IMR-90 (cell line): Measurements from ENCODE around the gene PTGR3. TPM values are rescaled to one million over a fixed set of nuclear protein-coding genes. Genes with fewer than 3 reads are reported as not detected.

Experiments used
- ATAC-seq: fragments of 200-7000 bp; cut with Tn5 transposase; 2 replicates; pipeline ENCODE4 v1.9.1; 2020; ENCODE audit warnings: low read depth, mild to moderate bottlenecking, moderate library complexity
- BruUV-seq: library from RNA; stranded (reverse); fragments of 400-500 nt; replicated peaks from 2 replicates; lab custom pipeline; 2021; lab: Mats Ljungman, UMichigan
- CTCF ChIA-PET: fragments of 300-600 bp; formaldehyde crosslinking; extraction: SDS; loops from one replicate; lab custom pipeline; 2021; ENCODE audit warnings: antibody characterized with exemption; lab: Yijun Ruan, JAX
- POLR2A ChIA-PET: fragments of 300-600 bp; sonication (Branson Sonifier 250); formaldehyde crosslinking; loops from one replicate; lab custom pipeline; 2022; ENCODE audit warnings: antibody characterized with exemption; ENCODE audit not compliant: unreplicated experiment; lab: Charles Lee
- DNase-seq: peaks from one replicate; pipeline ENCODE4 v3.0.0; 2013
- H2AFZ ChIP-seq: replicated peaks from 2 replicates; pipeline ENCODE3; 2013; ENCODE audit warnings: low read length, mild to moderate bottlenecking; ENCODE audit not compliant: poor library complexity
- H2AK5ac ChIP-seq: 2 replicates; pipeline ENCODE4 v1.6.1; 2013; ENCODE audit warnings: low read depth, low read length, inconsistent platforms
- H2AK9ac ChIP-seq: replicated peaks from 2 replicates; pipeline ENCODE3; 2013; ENCODE audit warnings: mild to moderate bottlenecking, low read depth, low read length, moderate library complexity; ENCODE audit not compliant: poor library complexity
- H2BK120ac ChIP-seq: 2 replicates; pipeline ENCODE4 v1.6.1; 2013; ENCODE audit warnings: low read depth, low read length, inconsistent platforms
- H2BK15ac ChIP-seq: 3 replicates; pipeline ENCODE4 v1.6.1; 2013; ENCODE audit warnings: low read depth, low read length, inconsistent platforms
- H2BK20ac ChIP-seq: 2 replicates; pipeline ENCODE4 v1.6.1; 2013; ENCODE audit warnings: low read depth, mild to moderate bottlenecking, inconsistent platforms, low read length, moderate library complexity
- H2BK5ac ChIP-seq: 2 replicates; pipeline ENCODE4 v1.6.1; 2013; ENCODE audit warnings: mild to moderate bottlenecking, low read depth, low read length, inconsistent platforms; ENCODE audit not compliant: poor library complexity, severe bottlenecking
- H3K14ac ChIP-seq: replicated peaks from 2 replicates; pipeline ENCODE4 v1.6.1; 2013; ENCODE audit warnings: low read depth, low read length, inconsistent platforms
- H3K18ac ChIP-seq: 2 replicates; pipeline ENCODE4 v1.6.1; 2013; ENCODE audit warnings: low read depth, low read length, control low read depth
- H3K23ac ChIP-seq: 2 replicates; pipeline ENCODE4 v1.6.1; 2013; ENCODE audit warnings: low read depth, low read length, inconsistent platforms
- H3K27ac ChIP-seq: 2 replicates; pipeline ENCODE4 v1.5.1; 2013; ENCODE audit warnings: mild to moderate bottlenecking, control low read depth, low read length; ENCODE audit not compliant: insufficient read depth
- H3K27me3 ChIP-seq: 2 replicates; pipeline ENCODE4 v1.6.1; 2013; ENCODE audit warnings: low read length; ENCODE audit not compliant: control insufficient read depth, insufficient read depth
- H3K36me3 ChIP-seq: 2 replicates; pipeline ENCODE4 v1.6.1; 2013; ENCODE audit warnings: low read length, mixed read lengths; ENCODE audit not compliant: control insufficient read depth, insufficient read depth
- H3K4ac ChIP-seq: 2 replicates; pipeline ENCODE4 v1.6.1; 2013; ENCODE audit warnings: low read depth, low read length, inconsistent platforms
- H3K4me1 ChIP-seq: 2 replicates; pipeline ENCODE4 v1.6.1; 2013; ENCODE audit warnings: low read length, mixed read lengths; ENCODE audit not compliant: control insufficient read depth, insufficient read depth
- H3K4me2 ChIP-seq: 2 replicates; pipeline ENCODE4 v1.6.1; 2013; ENCODE audit warnings: low read depth, mild to moderate bottlenecking, control low read depth, low read length, moderate library complexity
- H3K4me3 ChIP-seq: 2 replicates; pipeline ENCODE4 v1.5.1; 2013; ENCODE audit warnings: low read depth, mild to moderate bottlenecking, control low read depth, low read length, moderate library complexity; ENCODE audit not compliant: insufficient read depth
- H3K56ac ChIP-seq: 2 replicates; pipeline ENCODE4 v1.6.1; 2013; ENCODE audit warnings: low read length, inconsistent platforms; ENCODE audit not compliant: insufficient read depth; ENCODE audit errors: extremely low read depth
- H3K79me1 ChIP-seq, 2 experiments: 2 replicates each; pipeline ENCODE4 v1.6.1; 2013; ENCODE audit warnings: low read length in 2 of 2, inconsistent platforms in 1 of 2, low read depth in 1 of 2
- H3K9ac ChIP-seq: 2 replicates; pipeline ENCODE4 v1.6.1; 2013; ENCODE audit warnings: low read depth, low read length, control low read depth
- H3K9me1 ChIP-seq: 2 replicates; pipeline ENCODE4 v1.6.1; 2013; ENCODE audit warnings: low read length, inconsistent platforms; ENCODE audit not compliant: insufficient read depth
- H3K9me3 ChIP-seq: 2 replicates; pipeline ENCODE4 v1.6.1; 2013; ENCODE audit warnings: low read length; ENCODE audit not compliant: control insufficient read depth, insufficient read depth
- H4K20me1 ChIP-seq: 2 replicates; pipeline ENCODE4 v1.6.1; 2013; ENCODE audit warnings: low read length, inconsistent platforms; ENCODE audit not compliant: insufficient read depth
- H4K5ac ChIP-seq: 2 replicates; pipeline ENCODE4 v1.6.1; 2013; ENCODE audit warnings: mild to moderate bottlenecking, low read depth, low read length, control low read depth
- H4K8ac ChIP-seq, 2 experiments: 2 replicates each; pipeline ENCODE4 v1.6.1; 2013; ENCODE audit warnings: low read depth in 2 of 2, low read length in 2 of 2, control low read depth in 1 of 2, inconsistent platforms in 1 of 2
- H4K91ac ChIP-seq: 2 replicates; pipeline ENCODE4 v1.6.1; 2013; ENCODE audit warnings: low read depth, low read length, inconsistent platforms; ENCODE audit not compliant: insufficient read depth
- BHLHE40 ChIP-seq: fragments of 150-350 bp; IDR thresholded peaks from 2 replicates; pipeline ENCODE4 v1.6.1; 2016; ENCODE audit warnings: mild to moderate bottlenecking, low read depth, low read length
- CEBPB ChIP-seq: IDR thresholded peaks from 2 replicates; pipeline ENCODE4 v1.6.1; 2012; ENCODE audit warnings: low read depth, low read length, improper control_type of control experiment
- CHD1 ChIP-seq: IDR thresholded peaks from 2 replicates; pipeline ENCODE4 v1.6.1; 2012; ENCODE audit warnings: low read depth, low read length, improper control_type of control experiment
- CTCF ChIP-seq: conservative IDR thresholded peaks from 2 replicates; pipeline ENCODE4 v1.5.1; 2012; ENCODE audit warnings: mild to moderate bottlenecking, low read depth, low read length, improper control_type of control experiment
- MAFK ChIP-seq: IDR thresholded peaks from 2 replicates; pipeline ENCODE4 v1.6.1; 2012; ENCODE audit warnings: low read depth, low read length, improper control_type of control experiment
- RFX5 ChIP-seq: IDR thresholded peaks from 2 replicates; pipeline ENCODE4 v1.8.0; 2012; ENCODE audit warnings: low read depth, mild to moderate bottlenecking, low read length, moderate library complexity
- SMC3 ChIP-seq: fragments of 150-350 bp; IDR thresholded peaks from 2 replicates; pipeline ENCODE4 v1.6.1; 2016; ENCODE audit warnings: low read depth, mild to moderate bottlenecking, antibody characterized with exemption, low read length, moderate library complexity
- WGBS, 2 experiments: methylation state at CpG; one replicate each; pipeline versions ENCODE4 v1.1.5 to v1.1.7; 2013; ENCODE audit warnings: missing lambda C conversion rate in 2 of 2; ENCODE audit not compliant: insufficient read length in 1 of 2; ENCODE audit errors: extremely low coverage in 2 of 2; 5-methylcytosine and 5-hydroxymethylcytosine counted together
- dilution Hi-C: fragments of 300-500 bp; cut with HindIII; formaldehyde crosslinking; loops from one replicate; pipeline ENCODE4 v1.14.3; 2018; ENCODE audit warnings: low sequenced_read_pairs; ENCODE audit not compliant: unreplicated experiment
- in situ Hi-C: fragments of 300-500 bp; cut with MboI; formaldehyde crosslinking; loops from 3 replicates; pipeline ENCODE4 v1.14.3; 2019; ENCODE audit warnings: low sequenced_read_pairs, inconsistent platforms, mixed read lengths
- intact Hi-C: fragments of 100-400 bp; cut with micrococcal nuclease; formaldehyde crosslinking; loops from 2 replicates; pipeline ENCODE4 v1.10.0; 2022
- polyA plus RNA-seq, 3 experiments: library from polyadenylated mRNA; depleted of rRNA; stranded (reverse); fragments of >200 nt; gene quantifications; 2 replicates each; pipeline ENCODE4 v1.2.3, GENCODE V29; 2012; ENCODE audit warnings: low replicate concordance in 1 of 3
- total RNA-seq: library from RNA; depleted of rRNA; stranded (reverse); fragments of >200 nt; gene quantifications from 2 replicates; pipeline ENCODE4 v1.2.3, GENCODE V29; 2012

The PTGR3 gene
- total and polyA plus RNA-seq, 2 of the 4 experiments (the other 2 are of a cell fraction) = 16.1 to 26.4 TPM

DNA sequence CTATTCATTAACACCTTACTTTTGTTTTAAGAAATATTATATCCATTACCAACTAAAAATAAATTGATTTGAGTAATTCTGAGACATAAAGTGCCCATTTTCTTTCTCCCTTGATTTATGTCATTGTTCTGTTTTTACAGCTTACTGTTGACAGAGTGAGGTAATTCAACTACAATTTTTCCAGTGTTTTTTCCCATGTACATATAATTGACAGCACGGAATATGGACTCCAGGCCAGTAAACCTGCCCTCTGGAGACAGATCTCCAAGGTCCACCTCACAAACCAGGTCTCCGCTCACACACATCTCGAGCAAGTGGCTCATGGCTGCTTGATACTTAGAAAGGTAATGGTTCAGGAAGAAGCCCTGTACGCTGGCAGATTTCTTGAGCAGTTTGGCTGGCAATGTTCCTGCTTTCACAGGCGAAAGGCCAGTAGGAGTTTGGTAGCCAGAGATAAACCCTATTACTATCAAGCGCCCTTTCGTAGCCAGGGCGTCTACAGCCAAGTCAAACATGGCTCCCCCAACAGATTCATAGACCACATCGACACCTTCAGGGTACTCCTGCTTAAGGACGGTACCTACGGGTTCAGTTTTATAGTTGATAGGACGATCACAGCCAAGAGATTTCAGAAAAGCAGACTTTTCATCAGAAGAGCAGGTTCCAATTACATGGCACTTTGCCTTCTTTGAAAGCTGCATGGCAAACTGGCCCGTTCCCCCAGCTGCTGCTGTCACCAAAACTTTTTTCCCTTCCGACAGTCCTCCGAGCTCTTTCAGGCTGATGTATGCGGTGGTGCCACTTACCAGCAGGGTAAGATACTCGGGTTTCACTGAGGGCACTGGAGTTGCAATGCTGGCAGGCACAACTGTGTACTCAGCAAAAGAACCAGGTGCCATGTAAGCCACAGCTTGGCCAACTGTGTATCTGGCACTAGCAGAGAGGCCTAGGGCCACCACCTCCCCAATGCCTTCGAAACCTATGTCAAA is 7.4 kb downstream of the PTGR3 start:
- in situ Hi-C loops = loop anchor here (25.0 kb wide), 1 partner anchor 1161 kb away; no protein-coding TSS in a partner anchor

More for the DNA sequence above, 7.4 kb downstream of the PTGR3 start:
- BruUV-seq = TSS peak; percentile 10
- Histone ChIP-seq H2AK9ac (no peak overlapping the region), H2BK5ac (no peak overlapping the region), H2AK5ac (no peak overlapping the region), H2BK120ac (no peak overlapping the region), H3K4ac (peak overlapping the region; percentile 15), H2BK20ac (no peak overlapping the region), H3K27me3 (no peaks in the 10 kb centered on the region), H3K4me1 (peaks cover 9% of the 10 kb centered on the region), H3K4me2 (no peak overlapping the region), H4K5ac (no peak overlapping the region; the same call in 1 of the 2 replicates), H3K56ac (no peak overlapping the region), H3K14ac (no peak overlapping the region), H3K4me3 (no peak overlapping the region), H2BK15ac (no peak overlapping the region), H3K36me3 (peaks cover 17% of the 10 kb centered on the region), H3K9me1 (peaks cover 9% of the 10 kb centered on the region), H4K20me1 (no peaks in the 10 kb centered on the region; the same call in none of the 2 replicates), H2AFZ (no peak overlapping the region), H3K9me3 (no peaks in the 10 kb centered on the region), H3K79me1 (peaks cover 18 to 56% of the 10 kb centered on the region in 2 experiments), H3K18ac (no peak overlapping the region), H3K27ac (no peak overlapping the region), H4K8ac (no peak overlapping the region), H3K23ac (0 out of 2 replicates have a peak overlapping the region, but pooled peaks have one; percentile 23), H3K9ac (no peak overlapping the region), H4K91ac (no peak overlapping the region)
- CTCF ChIA-PET = interaction anchor here (0.8 kb wide), 1 partner anchor 1602 kb away, joined by 3 read pairs; no protein-coding TSS in a partner anchor
- TF ChIP-seq CEBPB = no peak
- TF ChIP-seq CTCF = no peak
- TF ChIP-seq SMC3 = no peak
- no peak for TF ChIP-seq CHD1
- no peak for TF ChIP-seq BHLHE40
- no peak for TF ChIP-seq MAFK
- TF ChIP-seq RFX5 = no peak
- dilution Hi-C loops = no loop called here
- intact Hi-C loops = loop anchor here (10.0 kb wide), 1 partner anchor 257 kb away; no protein-coding TSS in a partner anchor
- DNase-seq (no peak), ATAC-seq (no peak)
- WGBS, 2 experiments = 97% methylated on average over 6 of the region's 18 CpGs; no CpG with 5 or more reads in 1 of the 2 experiments
- POLR2A ChIA-PET = no interaction called here
